Breast epithelium (tissue), 4 donors: ENCODE measurements around the gene DPF1. TPM values are rescaled to one million over a fixed set of nuclear protein-coding genes. Genes with fewer than 3 reads are reported as not detected.
"Not testable (repeated sequence)": the region's sequence is repeated elsewhere in the genome, so short reads cannot be mapped to it uniquely, and the experiment has no call there.

Experiments
- DNase-seq, 2 donors: peaks; one replicate each; pipeline ENCODE4 v3.0.0-alpha.2; 2019; ENCODE audit warnings: low spot score in 2 of 2
- H3K27ac ChIP-seq, 2 donors: fragments of 200-600 bp; sonication (generic) in 1 of 2; one replicate each; pipeline ENCODE4 v1.5.1; 2016 to 2019; ENCODE audit warnings: mild to moderate bottlenecking in 1 of 2
- H3K27me3 ChIP-seq, 2 donors: fragments of 200-600 bp; sonication (generic) in 1 of 2; one replicate each; pipeline versions ENCODE4 v1.5.1 to v1.6.0; 2017 to 2019; ENCODE audit warnings: control low read depth in 1 of 2, mild to moderate bottlenecking in 1 of 2
- H3K36me3 ChIP-seq: fragments of 200-600 bp; one replicate; pipeline ENCODE4 v1.5.1; 2019
- H3K4me1 ChIP-seq, 2 donors: fragments of 200-600 bp; sonication (generic); one replicate each; pipeline ENCODE4 v1.5.1; 2016 to 2019; ENCODE audit warnings: control low read depth in 1 of 2
- H3K4me3 ChIP-seq, 3 donors: fragments of 200-600 bp; sonication (generic); 1 replicate in 2 of 3; 2 replicates in 1 of 3; pipeline ENCODE4 v1.5.1; 2016 to 2019; ENCODE audit warnings: mild to moderate bottlenecking in 3 of 3, moderate library complexity in 2 of 3
- H3K9me3 ChIP-seq, 2 donors: fragments of 200-600 bp; sonication (generic) in 1 of 2; one replicate each; pipeline ENCODE4 v1.5.1; 2016 to 2019; ENCODE audit warnings: control low read depth in 1 of 2
- CTCF ChIP-seq, 3 donors: fragments of 450-650 bp; IDR thresholded peaks; one replicate each; pipeline ENCODE4 v1.5.1; 2016 to 2017; ENCODE audit warnings: antibody characterized with exemption in 3 of 3, mild to moderate bottlenecking in 3 of 3, moderate library complexity in 3 of 3
- POLR2A ChIP-seq: fragments of 450-650 bp; IDR thresholded peaks from one replicate; pipeline ENCODE4 v1.6.1; 2016; ENCODE audit warnings: antibody characterized with exemption, mild to moderate bottlenecking, moderate library complexity
- POLR2AphosphoS5 ChIP-seq, 3 donors: sonication (generic); formaldehyde crosslinking; IDR thresholded peaks; one replicate each; pipeline ENCODE4 v1.6.1; 2017; ENCODE audit warnings: antibody characterized with exemption in 3 of 3
- intact Hi-C: fragments of 100-400 bp; cut with DNase I; formaldehyde crosslinking; loops from one replicate; pipeline ENCODE4 v1.15.1; 2023; ENCODE audit warnings: low total_unique reads
- total RNA-seq, 3 donors: library from RNA; depleted of rRNA; stranded (reverse); fragments of >200 nt; gene quantifications; one replicate each; pipeline ENCODE4 v1.1.0, GENCODE V29; 2016

Gene DPF1
- total RNA-seq, 3 donors from 2014 or later = not detected

- intact Hi-C loops = no loop called here
- peaks cover 0 to 6% of the 10 kb centered on the region in 2 donors for H3K4me1 ChIP-seq
- TF ChIP-seq POLR2A (no peak), CTCF (IDR thresholded peaks at IDR 0.05) (no peak), POLR2AphosphoS5 (IDR thresholded peaks at IDR 0.05) (peak in 1 of 3 donors; percentile 9)
- H3K9me3 ChIP-seq = no peaks in the 10 kb centered on the region
- H3K27me3 ChIP-seq = no peaks in the 10 kb centered on the region
- peak in 1 of 2 donors; percentile 95 for DNase-seq
- peak overlapping the region; percentile 97 to 98 for H3K27ac ChIP-seq
- H3K4me3 ChIP-seq = peak overlapping the region; percentile 44 to 89 (median 67)
- no peaks in the 10 kb centered on the region for H3K36me3 ChIP-seq
These were observed 39.9 kb upstream of the DPF1 start for GRCh38 chr19:38263689-38264485.

DNA sequence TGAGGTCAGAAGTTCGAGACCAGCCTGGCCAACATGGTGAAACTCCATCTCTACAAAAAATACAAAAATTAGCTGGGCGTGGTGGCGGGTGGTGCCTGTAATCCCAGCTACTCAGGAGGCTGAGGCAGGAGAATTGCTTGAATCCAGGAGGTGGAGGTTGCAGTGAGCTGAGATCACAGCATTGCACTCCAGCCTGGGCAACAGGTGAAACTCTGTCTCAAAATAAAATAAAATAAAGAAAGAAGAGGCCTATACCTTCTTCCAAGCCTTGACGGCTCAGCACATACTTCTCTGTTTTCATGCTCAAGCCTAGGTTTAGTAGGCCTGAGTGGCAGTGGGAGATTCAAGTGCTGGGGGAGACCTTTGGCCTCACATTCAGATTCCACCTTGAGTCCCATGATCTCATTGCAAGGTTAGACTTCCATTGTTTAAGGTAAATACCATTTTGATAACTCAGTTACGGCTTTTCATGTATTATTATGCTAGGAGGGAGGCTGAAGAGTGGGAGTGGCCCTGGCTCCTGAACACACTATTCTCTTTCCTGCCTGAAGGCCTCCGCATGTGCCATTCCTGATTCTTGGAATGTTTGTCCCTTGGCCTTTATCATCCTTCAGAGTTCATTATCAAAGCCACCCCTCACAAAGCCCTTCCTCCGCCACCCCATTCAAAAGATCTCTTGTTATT, 38.7 kb upstream of the DPF1 start:
- H3K36me3 ChIP-seq = no peaks in the 10 kb centered on the region
- intact Hi-C loops = no loop called here

DNA sequence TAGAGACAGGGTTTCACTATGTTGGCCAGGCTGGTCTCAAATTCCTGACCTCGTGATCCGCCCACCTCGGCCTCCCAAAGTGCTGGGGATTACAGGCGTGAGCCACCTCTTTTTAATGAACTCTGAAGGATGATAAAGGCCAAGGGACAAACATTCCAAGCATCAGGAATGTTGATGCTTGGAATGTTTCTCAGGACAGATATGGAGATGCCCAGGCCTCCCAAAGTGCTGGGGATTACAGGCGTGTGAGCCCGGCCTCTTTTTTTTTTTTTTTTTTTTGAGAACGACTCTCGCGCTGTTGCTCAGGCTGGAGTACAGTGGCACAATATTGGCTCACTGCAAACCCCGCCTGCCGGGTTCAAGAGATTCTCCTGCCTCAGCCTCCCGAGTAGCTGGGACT, 37.9 kb upstream of the DPF1 start:
- H3K9me3 ChIP-seq, H3K27ac ChIP-seq, H3K36me3 ChIP-seq, H3K27me3 ChIP-seq, DNase-seq, H3K4me1 ChIP-seq, intact Hi-C loops, H3K4me3 ChIP-seq: not testable (repeated sequence)

More for the DNA sequence above, 38.7 kb upstream of the DPF1 start:
- TF ChIP-seq CTCF (IDR thresholded peaks at IDR 0.05) = no peak
- no peak for TF ChIP-seq POLR2A
- TF ChIP-seq POLR2AphosphoS5 (IDR thresholded peaks at IDR 0.05) = no peak
- no peak for DNase-seq
- Histone ChIP-seq H3K27me3 (no peaks in the 10 kb centered on the region), H3K4me3 (no peak overlapping the region), H3K9me3 (no peaks in the 10 kb centered on the region), H3K4me1 (peaks cover 0 to 6% of the 10 kb centered on the region in 2 donors), H3K27ac (no peak overlapping the region)

- peak overlapping the region; percentile 60 to 82 for H3K27ac ChIP-seq
- TF ChIP-seq CTCF (IDR thresholded peaks at IDR 0.05) = no peak
- TF ChIP-seq POLR2AphosphoS5 (IDR thresholded peaks at IDR 0.05) = no peak
- TF ChIP-seq POLR2A = no peak
- no peaks in the 10 kb centered on the region for H3K27me3 ChIP-seq
- no peaks in the 10 kb centered on the region for H3K9me3 ChIP-seq
- no peaks in the 10 kb centered on the region for H3K36me3 ChIP-seq
- DNase-seq = no peak
- peak overlapping the region; percentile 42 to 71 (median 56) for H3K4me3 ChIP-seq
- intact Hi-C loops = no loop called here
- H3K4me1 ChIP-seq = no peaks in the 10 kb centered on the region
These were observed 31.5 kb upstream of the DPF1 start for GRCh38 chr19:38255383-38256014.

- Histone ChIP-seq H3K27me3 (no peaks in the 10 kb centered on the region), H3K4me3 (peak overlapping the region; percentile 13 to 62 (median 44)), H3K9me3 (no peaks in the 10 kb centered on the region), H3K36me3 (no peaks in the 10 kb centered on the region), H3K4me1 (no peaks in the 10 kb centered on the region), H3K27ac (peak overlapping the region; percentile 91 to 97)
- intact Hi-C loops = no loop called here
- TF ChIP-seq CTCF (IDR thresholded peaks at IDR 0.05) = no peak
- no peak for TF ChIP-seq POLR2A
- no peak for TF ChIP-seq POLR2AphosphoS5 (IDR thresholded peaks at IDR 0.05)
- DNase-seq = no peak
These were observed 29.8 kb upstream of the DPF1 start for GRCh38 chr19:38253788-38254187.
